Measurements from ENCODE around the gene MIB1. TPM values are rescaled to one million over a fixed set of nuclear protein-coding genes. Genes with fewer than 3 reads are reported as not detected.
"Not testable (repeated sequence)": the region's sequence is repeated elsewhere in the genome, so short reads cannot be mapped to it uniquely, and the experiment has no call there.

The MIB1 gene
- total RNA-seq, 2 donors from 2014 or later = 39.0 to 45.1 TPM

DNA sequence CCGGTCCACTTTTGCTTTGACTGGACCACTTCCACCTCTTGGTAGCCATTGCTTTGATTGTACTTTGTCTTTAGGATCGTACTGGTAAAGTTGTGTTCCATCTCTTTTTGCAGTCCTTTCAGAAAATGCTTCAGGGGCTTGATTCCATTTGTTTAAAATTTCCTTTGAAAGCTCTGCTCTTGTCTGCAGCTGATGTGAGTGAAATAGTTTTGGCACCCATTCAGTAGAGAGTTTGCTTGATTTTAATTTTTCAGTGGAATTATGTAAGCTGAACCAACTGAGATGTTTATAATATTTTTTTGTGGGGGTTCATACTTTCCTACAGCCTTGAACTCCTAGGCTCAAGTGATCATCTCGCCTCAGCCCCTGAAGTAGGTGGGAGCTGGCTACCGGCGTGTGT, 7.6 kb upstream of the MIB1 start:
- Mint-ChIP-seq H3K27ac (no peak overlapping the region), H3K36me3 (ENCODE audit: low read depth) (peaks cover 2% of the 10 kb centered on the region), H3K4me3 (no peak overlapping the region), H3K4me1 (peaks cover 8% of the 10 kb centered on the region), H3K27me3 (peaks cover 6% of the 10 kb centered on the region)
- no peaks in the 10 kb centered on the region for H3K9me3 ChIP-seq (ENCODE audit: control insufficient read depth, low read length, poor library complexity, severe bottlenecking)
- ATAC-seq (no peak), DNase-seq (no peak)

DNA sequence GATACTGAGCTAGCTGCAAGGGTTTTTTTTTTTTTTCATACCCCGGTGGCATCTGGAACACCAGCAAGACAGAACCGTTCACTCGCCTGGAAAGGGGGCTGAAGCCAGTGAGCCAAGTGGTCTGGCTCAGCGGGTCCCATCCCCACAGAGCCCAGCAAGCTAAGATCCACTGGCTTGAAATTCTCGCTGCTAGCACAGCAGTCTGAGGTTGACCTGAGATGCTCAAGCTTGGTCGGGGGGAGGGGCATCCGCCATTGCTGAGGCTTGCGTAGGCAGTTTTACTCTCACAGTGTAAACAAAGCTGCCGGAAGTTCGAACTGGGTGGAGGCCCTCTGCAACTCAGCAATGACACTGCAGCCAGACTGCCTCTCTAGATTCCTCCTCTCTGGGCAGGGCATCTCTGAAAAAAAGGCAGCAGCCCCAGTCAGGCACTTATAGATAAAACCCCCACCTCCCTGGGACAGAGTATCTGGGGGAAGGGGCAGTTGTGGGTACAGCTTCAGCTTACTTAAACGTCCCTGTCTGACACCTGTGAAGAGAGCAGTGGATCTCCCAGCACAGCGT, 5.1 kb upstream of the MIB1 start:
- DNase-seq = peak; percentile 33 to 45 (median 37)
- no peaks in the 10 kb centered on the region for H3K27me3 Mint-ChIP-seq
- ATAC-seq = peak; percentile 42
- peaks cover 2% of the 10 kb centered on the region for H3K36me3 Mint-ChIP-seq (ENCODE audit: low read depth)
- H3K9me3 ChIP-seq (ENCODE audit: control insufficient read depth, low read length, poor library complexity, severe bottlenecking) = no peaks in the 10 kb centered on the region
- H3K27ac Mint-ChIP-seq = peak overlapping the region; percentile 91
- H3K4me3 Mint-ChIP-seq = peak overlapping the region; percentile 21
- H3K4me1 Mint-ChIP-seq = peaks cover 14% of the 10 kb centered on the region

DNA sequence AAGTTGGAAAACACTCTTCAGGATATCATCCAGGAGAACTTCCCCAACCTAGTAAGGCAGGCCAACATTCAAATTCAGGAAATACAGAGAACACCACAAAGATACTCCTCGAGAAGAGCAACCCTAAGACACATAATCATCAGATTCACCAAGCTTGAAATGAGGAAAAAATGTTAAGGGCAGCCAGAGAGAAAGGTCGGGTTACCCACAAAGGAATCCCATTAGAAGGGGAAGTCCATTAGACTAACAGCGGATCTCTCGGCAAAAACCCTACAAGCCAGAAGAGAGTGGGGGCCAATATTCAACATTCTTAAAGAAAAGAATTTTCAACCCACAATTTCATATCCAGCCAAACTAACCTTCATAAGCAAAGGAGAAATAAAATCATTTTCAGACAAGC, 3.7 kb upstream of the MIB1 start:
- H3K27me3 Mint-ChIP-seq; H3K36me3 Mint-ChIP-seq (ENCODE audit: low read depth); DNase-seq; H3K27ac Mint-ChIP-seq; H3K9me3 ChIP-seq (ENCODE audit: control insufficient read depth, low read length, poor library complexity, severe bottlenecking); ATAC-seq; H3K4me3 Mint-ChIP-seq: not testable (repeated sequence)
- peaks cover 18% of the 10 kb centered on the region for H3K4me1 Mint-ChIP-seq

DNA sequence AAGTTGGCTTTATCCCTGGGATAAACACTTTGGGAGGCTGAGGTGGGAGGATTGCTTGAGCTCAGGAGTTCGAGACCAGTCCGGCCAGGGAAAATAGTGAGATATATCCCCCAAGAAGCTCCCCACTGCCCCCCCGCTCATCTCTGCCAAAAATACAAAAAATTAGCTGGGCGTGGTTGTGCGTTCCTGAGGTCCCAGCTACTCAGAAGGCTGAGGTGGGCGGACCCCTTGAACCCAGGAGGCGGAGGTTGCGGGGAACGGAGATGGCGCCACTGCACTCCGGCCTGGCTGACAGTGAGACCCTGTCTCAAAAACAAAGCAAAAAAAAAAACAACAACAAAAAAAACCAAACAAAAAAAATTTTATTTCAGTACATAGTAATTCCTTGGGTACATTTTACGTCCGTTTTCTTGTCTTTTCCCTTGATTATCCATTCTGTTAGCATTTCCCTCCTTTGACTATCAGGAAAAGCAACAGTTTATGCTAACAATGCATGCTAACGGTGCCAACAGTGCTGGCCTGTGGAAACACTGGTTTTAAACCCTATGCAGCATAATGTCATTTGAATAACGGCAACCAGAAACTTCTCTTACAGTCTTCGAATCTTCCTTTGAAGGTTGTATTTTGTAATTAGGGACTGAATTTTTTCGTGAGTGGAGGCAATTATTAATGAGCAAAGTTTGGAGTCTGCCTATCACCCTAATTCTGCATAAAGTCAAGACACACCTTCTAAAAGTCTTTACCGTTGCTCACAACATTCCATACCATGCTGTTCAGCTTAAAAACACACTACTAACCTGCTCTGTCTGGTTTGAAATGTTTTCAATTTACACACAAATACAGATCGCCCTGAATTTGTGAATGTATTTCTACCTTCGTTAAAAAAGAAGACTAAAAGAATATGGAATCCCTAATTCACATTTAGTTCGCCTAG, 721 bp upstream of the MIB1 start:
- H3K4me1 Mint-ChIP-seq = peaks cover 34% of the 10 kb centered on the region
- H3K36me3 Mint-ChIP-seq (ENCODE audit: low read depth) = no peaks in the 10 kb centered on the region
- ATAC-seq (peak; percentile 3), DNase-seq (no peak)
- no peaks in the 10 kb centered on the region for H3K9me3 ChIP-seq (ENCODE audit: control insufficient read depth, low read length, poor library complexity, severe bottlenecking)
- H3K4me3 Mint-ChIP-seq = peak overlapping the region; percentile 93
- H3K27ac Mint-ChIP-seq = peak overlapping the region; percentile 68
- H3K27me3 Mint-ChIP-seq = no peaks in the 10 kb centered on the region

DNA sequence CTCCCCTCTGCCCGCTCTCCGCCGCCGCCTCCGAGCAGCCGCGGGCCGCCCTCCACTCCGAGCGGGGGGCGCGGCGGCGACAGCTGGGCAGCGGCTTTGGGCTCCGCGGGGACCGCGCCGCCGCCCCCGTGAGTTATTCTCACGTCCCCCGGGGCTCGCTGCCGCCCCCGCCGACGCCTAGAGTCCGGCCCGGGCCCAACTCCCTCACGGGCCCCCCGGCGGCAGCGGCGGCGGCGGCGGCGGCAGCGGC, 645 bp downstream of the MIB1 start:
- Mint-ChIP-seq H3K27ac (no peak overlapping the region), H3K4me3 (peak overlapping the region; percentile 84), H3K36me3 (ENCODE audit: low read depth) (no peaks in the 10 kb centered on the region), H3K27me3 (no peaks in the 10 kb centered on the region), H3K4me1 (peaks cover 36% of the 10 kb centered on the region)
- H3K9me3 ChIP-seq (ENCODE audit: control insufficient read depth, low read length, poor library complexity, severe bottlenecking) = no peaks in the 10 kb centered on the region
- ATAC-seq (no peak), DNase-seq (no peak)

DNA sequence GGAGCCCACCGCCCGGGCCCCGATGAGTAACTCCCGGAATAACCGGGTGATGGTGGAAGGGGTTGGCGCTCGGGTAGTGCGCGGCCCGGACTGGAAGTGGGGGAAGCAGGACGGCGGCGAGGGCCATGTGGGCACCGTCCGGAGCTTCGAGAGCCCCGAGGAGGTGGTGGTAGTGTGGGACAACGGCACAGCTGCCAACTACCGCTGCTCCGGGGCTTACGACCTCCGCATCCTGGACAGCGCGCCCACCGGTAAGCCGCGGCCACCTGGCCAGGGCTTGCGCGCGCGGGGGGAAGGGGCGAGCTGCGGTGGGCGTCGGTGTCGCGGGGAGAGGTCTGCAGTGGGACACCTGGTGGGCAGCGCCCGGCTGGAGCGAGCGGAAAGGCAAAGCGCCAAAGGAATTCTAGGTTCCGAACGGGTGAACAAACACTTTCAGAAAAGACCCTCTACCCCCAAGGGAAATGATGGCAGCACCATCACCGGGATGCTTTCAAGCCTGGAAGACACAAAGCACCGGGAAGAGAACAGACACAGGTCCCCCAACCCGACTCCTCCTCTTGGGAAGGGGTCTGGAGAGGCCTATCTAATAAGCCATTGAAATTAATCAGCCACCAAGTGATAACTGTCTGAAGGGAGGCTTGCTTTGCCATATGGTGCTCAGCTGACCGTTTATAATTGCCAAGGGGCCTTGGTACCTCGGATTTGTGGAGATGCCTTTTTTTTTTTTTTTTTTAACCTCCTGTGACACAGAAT, 1.1 kb downstream of the MIB1 start:
- Mint-ChIP-seq H3K36me3 (ENCODE audit: low read depth) (no peaks in the 10 kb centered on the region), H3K4me3 (peak overlapping the region; percentile 84), H3K27ac (peak overlapping the region; percentile 90), H3K27me3 (no peaks in the 10 kb centered on the region), H3K4me1 (peaks cover 38% of the 10 kb centered on the region)
- no peak for DNase-seq
- no peak for ATAC-seq
- H3K9me3 ChIP-seq (ENCODE audit: control insufficient read depth, low read length, poor library complexity, severe bottlenecking) = no peaks in the 10 kb centered on the region

DNA sequence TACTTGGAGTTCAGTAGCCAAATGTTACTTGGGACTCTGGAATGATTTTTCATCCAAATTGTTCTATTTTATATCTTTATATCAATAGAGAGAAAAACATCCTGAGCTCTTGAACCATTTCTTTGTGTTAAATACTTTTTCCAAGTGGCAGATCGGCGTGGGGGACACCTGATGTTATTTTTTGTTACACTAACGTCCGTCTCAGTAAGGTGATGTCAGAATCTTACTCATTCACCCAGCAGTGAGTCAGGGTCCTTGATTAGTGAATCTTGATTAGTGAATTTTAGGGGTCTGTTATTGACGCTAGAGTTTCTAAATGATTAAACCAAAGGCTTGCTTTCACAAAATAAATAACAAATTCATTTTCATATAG, 1.7 kb downstream of the MIB1 start:
- Mint-ChIP-seq H3K27ac (peak overlapping the region; percentile 90), H3K4me3 (peak overlapping the region; percentile 84), H3K36me3 (ENCODE audit: low read depth) (no peaks in the 10 kb centered on the region), H3K4me1 (peaks cover 42% of the 10 kb centered on the region), H3K27me3 (no peaks in the 10 kb centered on the region)
- no peak for DNase-seq
- ATAC-seq = no peak
- H3K9me3 ChIP-seq (ENCODE audit: control insufficient read depth, low read length, poor library complexity, severe bottlenecking) = no peaks in the 10 kb centered on the region

DNA sequence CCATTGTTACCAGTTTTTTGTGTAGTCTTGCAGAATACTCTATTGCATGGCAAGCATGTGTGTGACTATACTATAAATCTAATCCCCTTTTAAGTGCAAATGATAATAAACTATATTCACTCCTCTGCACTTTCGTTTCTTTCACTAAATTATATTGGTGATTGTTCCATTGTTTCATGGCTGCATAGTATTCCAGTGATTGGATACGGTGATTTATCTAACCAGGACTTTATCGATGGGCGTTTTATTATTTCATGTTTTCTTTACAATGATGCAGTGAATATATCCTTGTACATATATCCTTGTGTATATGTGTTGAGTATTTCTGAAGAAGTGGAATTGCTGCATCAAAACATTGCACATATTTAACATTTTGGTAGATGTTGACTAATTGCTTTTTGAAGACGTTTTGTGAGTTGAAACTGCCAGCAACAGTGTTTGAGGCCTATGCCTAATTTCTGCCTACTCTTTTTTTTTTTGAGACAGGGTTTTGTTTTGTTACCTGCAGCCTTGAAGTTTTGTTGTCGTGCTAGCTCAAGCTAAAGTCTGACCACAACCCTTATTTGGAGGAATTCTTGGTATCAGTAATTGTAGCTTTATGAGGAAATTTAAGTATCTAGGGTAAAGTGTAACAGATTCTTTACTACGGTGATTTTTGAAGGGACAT, 2.7 kb downstream of the MIB1 start:
- no peaks in the 10 kb centered on the region for H3K36me3 Mint-ChIP-seq (ENCODE audit: low read depth)
- H3K27ac Mint-ChIP-seq = peak overlapping the region; percentile 90
- no peaks in the 10 kb centered on the region for H3K9me3 ChIP-seq (ENCODE audit: control insufficient read depth, low read length, poor library complexity, severe bottlenecking)
- no peak for DNase-seq
- peak overlapping the region; percentile 82 for H3K4me3 Mint-ChIP-seq
- no peak for ATAC-seq
- peaks cover 50% of the 10 kb centered on the region for H3K4me1 Mint-ChIP-seq
- H3K27me3 Mint-ChIP-seq = no peaks in the 10 kb centered on the region

DNA sequence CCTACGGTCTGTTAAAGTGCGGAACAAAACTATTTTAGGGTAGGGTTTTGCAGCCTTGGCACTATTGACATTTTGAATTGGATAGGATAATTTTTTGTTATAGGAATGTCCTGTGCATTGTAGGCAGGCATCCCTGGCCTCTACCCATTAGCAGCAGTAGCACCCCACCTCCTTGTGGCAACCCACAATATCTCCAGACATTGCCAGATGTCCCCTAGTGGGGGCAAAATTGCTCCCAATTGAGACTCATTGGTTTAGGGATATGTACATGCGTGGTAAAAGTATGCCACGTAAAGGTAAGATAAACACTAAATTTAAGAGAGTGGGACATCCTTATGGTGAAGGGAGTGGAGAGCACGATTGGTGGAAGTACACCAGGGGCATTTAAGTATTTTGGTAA, 4.6 kb downstream of the MIB1 start:
- Mint-ChIP-seq H3K4me3 (peak overlapping the region; percentile 3), H3K27me3 (no peaks in the 10 kb centered on the region), H3K36me3 (ENCODE audit: low read depth) (no peaks in the 10 kb centered on the region), H3K27ac (peak overlapping the region; percentile 90), H3K4me1 (peaks cover 50% of the 10 kb centered on the region)
- no peak for ATAC-seq
- no peaks in the 10 kb centered on the region for H3K9me3 ChIP-seq (ENCODE audit: control insufficient read depth, low read length, poor library complexity, severe bottlenecking)
- no peak for DNase-seq

DNA sequence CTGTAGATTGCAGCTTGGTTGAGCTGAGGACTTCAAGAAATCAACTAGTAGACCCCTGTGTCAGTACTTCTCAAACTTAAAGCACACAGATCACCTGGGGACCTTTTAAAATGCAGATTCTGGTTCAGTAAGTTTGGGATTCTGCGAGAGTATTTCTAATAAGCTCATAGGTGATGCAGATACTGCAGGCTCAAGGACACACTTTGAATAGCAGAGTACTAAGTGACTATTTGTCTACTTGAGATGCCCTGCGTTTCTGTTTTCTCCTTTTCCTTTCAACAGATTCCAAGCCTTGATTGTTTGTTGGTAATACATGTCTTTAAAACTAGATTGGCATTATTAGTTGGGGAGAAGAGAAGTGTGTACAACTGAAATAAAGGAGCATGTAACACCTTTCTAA, 6.7 kb downstream of the MIB1 start:
- Mint-ChIP-seq H3K36me3 (ENCODE audit: low read depth) (no peaks in the 10 kb centered on the region), H3K27me3 (no peaks in the 10 kb centered on the region), H3K4me3 (peak overlapping the region; percentile 59), H3K4me1 (peaks cover 48% of the 10 kb centered on the region), H3K27ac (peak overlapping the region; percentile 90)
- H3K9me3 ChIP-seq (ENCODE audit: control insufficient read depth, low read length, poor library complexity, severe bottlenecking) = no peaks in the 10 kb centered on the region
- ATAC-seq = no peak
- DNase-seq = no peak

DNA sequence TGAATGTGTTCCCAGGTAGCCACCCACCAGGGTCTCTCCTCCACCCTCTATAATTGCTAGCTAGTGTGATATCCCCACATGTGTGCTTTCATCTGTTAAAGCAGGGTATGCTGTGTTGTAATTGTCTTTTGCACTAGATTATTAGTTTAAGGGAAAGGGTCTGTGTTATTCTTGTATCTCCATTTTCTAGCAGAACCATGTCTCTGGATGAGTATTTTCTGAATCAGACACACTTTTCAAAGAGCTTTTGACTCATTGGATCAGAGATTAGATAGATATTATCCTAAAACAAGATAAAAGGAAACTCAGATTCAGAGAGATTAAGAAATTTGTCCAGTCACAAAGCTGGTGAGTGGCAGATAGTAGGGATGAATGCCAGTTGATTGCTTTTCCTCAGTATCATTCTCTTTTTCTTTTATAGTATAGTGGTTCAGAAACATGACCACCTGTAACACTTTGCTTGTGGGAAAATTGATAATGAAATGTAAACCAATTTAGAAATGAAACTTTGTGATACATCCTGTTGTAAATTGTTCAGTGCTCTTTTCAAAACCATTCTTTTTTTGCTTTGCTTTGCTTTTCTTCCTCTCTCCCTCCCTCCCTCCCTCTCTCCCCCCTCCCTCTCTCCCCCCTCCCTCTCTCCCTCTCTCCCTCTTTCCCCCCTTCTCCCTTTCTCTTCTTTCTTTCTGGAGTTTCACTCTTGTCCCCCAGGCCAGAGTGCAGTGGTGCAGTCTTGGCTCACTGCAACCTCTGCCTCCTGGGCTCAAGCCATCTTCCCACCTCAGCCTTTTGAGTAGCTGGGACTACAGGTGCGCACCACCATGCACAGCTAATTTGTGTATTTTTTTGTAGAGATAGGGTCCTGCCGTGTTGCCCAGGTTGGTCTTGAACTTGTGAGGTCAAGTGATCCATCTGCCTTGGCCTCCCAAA, 7.4 kb downstream of the MIB1 start:
- no peaks in the 10 kb centered on the region for H3K36me3 Mint-ChIP-seq (ENCODE audit: low read depth)
- peak overlapping the region; percentile 90 for H3K27ac Mint-ChIP-seq
- H3K4me1 Mint-ChIP-seq = peaks cover 44% of the 10 kb centered on the region
- no peaks in the 10 kb centered on the region for H3K9me3 ChIP-seq (ENCODE audit: control insufficient read depth, low read length, poor library complexity, severe bottlenecking)
- ATAC-seq (peak; percentile 16), DNase-seq (no peak)
- H3K27me3 Mint-ChIP-seq = no peaks in the 10 kb centered on the region
- H3K4me3 Mint-ChIP-seq = peak overlapping the region; percentile 59

DNA sequence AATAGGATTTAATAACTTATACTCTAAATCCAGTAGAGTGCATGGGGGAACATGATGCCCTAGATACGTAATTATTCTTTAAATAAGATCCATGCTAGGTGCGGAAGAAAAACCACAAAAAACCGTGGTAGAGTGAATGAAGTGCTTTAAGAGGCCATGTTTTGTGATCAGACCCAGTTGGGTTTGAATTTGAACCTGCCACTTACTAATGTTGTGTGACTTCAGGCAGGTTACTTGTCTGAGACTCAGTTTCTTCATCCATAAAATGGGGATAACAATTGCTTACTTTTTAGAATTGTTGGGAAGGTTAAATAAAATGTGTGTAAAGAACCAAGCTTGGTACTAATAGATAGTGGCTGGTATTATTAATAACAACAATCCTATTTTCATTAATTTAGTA, 17.2 kb downstream of the MIB1 start:
- no peak overlapping the region for H3K4me3 Mint-ChIP-seq
- no peaks in the 10 kb centered on the region for H3K36me3 Mint-ChIP-seq (ENCODE audit: low read depth)
- H3K9me3 ChIP-seq (ENCODE audit: control insufficient read depth, low read length, poor library complexity, severe bottlenecking) = no peaks in the 10 kb centered on the region
- ATAC-seq = no peak
- DNase-seq = no peak
- H3K27me3 Mint-ChIP-seq = no peaks in the 10 kb centered on the region
- H3K27ac Mint-ChIP-seq = no peak overlapping the region
- H3K4me1 Mint-ChIP-seq = peaks cover 22% of the 10 kb centered on the region

All from T-helper 17 cell (primary cell).